Effector CD8-positive, alpha-beta T cell (primary cell): Measurements from ENCODE around the gene TSHZ2.

Experiments
- DNase-seq: peaks from one replicate; lab custom pipeline; 2025; lab: John Stamatoyannopoulos, UW

Gene TSHZ2

DNA sequence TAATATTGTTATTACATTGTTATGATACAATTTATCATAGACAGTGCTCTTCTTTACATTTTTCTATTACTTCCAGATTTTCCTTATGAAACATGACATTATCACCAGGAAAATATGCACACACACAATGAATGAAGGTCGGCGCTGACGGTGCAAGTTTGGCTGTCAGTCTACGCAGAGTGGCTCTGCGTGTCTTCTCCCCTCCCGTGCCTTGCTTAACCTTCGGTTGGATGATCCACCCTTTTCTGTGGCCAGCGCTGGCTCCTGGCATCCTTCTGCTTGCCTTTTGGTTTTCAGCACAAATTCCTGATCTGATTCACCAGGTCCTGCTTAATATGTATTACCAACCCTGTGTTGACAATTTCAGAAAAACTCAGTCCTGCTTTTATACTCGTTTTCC lies 157.4 kb downstream of the TSHZ2 start:
- no peak for DNase-seq

DNA sequence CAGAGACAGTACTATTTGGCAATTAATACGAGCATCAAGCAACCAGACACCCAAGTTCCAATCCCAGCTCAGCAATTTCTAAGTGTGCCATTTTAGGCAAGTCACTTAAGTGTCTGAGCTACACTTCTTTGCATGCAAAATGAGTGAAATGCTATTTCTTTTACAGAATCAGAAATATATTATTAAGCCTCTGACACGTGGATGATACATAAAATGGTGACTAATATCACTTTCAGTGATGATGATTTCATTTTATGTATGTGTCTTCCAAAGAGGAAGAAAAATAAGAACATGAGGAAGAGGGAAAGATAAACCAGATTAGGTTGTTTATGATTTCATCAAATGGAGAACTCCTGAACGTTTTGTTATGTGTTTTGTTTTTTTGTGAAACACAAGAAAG lies 158.6 kb downstream of the TSHZ2 start:
- no peak for DNase-seq

GRCh38 chr20:53133125-53133524 lies 161.0 kb downstream of the TSHZ2 start:
- no peak for DNase-seq

DNA sequence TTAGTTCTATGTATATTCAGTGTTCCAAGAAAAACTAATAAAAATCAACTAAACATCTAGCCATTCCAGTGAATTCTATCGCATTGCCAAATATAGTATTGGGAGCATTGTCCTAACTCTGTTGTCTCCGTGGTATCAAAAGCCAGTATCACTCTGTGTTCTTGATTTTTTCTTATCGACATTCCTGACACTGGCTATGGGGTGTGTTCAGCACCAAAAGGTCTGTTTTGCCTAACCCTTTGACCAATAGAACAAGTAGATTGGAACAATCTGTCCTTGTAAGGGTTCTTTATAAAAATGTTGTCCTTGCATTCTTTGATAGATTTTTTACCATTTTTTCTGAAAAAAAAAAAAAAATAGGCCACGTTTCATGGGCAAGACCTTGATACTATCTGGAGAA lies 161.5 kb downstream of the TSHZ2 start:
- DNase-seq, result no peak

DNA sequence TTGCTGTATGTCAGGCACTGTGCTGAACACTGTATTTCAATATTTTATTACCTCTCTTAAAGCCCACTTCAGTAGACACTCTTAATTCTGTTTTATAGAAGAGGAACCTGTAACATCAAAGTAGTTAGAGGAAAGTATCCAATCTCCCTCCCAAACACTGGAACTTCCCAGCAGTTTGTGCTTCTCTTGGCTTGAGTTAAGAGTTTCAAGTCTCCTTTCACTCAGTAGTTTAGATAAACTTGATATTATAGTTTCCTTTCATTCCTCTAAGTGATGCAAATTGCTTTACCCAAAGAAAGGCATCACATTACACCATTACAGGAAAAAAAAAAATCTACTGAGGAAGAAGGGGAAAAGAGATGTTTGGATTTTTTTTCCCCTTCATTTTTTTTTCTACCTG lies 164.3 kb downstream of the TSHZ2 start:
- no peak for DNase-seq

- no peak for DNase-seq
Measured at GRCh38 chr20:53138454-53139262, 166.5 kb downstream of the TSHZ2 start.

DNA sequence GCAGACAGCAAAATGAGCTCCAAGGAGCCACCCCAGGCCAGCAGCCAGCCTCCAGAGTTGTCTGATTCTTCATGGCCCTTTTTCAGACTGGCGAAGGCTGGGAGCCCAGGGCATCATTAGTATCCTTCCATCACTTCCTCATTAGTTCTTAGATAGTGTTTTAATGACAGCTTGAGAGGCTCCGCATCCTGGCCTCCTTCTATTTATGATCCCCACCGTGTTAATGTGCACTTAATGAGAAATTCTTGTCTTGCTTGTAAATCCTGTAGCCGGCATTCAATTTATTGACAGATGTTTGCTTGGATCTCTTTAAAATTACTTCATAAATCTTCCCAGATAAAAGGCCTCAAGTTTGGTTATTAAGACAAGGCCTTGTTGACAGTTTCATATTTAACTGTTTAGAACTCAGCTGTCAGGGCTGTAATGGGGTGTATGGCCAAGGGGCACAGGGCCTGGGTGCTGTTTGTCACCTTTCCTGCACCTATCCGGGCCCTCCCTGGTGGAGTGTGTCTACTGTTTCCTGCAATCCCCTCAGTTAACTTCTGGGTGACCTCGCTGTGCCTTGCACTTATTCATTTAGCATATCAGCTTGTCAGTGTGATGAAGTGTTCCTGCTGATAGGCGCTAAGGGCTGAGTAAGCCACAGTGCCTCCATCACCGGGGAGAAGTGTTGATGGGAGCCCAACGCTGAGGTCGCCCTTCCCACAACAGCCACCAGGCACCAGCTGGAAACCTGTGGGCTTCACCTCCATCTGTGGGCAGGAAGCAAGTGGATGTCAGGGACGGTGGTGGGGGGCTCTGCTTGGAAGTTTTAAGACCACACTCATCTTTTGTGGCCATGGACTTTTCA lies 169.3 kb downstream of the TSHZ2 start:
- no peak for DNase-seq

DNA sequence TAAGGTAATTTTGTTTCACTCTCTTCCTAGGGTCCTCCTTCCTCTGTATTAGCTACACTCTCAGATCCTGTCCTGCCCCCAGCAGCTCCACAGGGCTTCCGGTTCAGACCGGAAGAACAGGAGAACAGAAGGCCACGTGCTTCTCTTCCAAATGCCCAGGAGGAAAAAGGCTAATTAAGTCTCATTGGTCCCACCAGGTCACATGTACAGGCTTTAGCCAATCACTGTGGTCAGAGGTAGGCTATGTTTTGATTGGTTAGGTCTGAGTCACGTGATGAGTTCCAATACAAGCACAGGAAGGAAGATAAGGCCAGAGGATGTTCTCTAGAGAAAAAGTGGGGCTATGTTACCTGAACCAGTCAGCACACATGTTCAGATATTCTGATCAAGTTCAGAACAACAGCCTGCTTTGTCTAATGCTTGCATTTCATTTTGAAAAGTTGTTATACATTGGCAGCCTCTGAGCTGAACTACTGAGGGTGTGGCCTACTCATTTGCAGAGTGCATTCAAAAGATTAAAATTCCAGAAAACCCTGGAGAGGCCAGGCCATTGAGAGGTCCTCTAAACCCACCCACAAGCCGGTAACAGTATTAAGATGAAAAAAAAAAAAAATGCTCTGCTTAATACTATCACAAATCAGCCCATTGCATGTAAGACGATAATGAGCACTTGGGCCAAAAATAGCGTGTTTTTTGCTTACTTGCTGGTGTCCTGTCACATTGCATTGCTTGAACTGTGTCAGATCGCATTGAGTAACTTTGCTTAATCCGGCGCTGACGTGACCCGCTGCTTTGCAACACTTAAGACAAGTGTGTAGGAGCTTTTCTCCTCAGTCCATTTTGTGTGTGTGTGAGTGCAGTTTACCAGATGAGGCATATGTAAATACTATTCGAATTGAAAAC lies 170.3 kb downstream of the TSHZ2 start:
- no peak for DNase-seq

DNA sequence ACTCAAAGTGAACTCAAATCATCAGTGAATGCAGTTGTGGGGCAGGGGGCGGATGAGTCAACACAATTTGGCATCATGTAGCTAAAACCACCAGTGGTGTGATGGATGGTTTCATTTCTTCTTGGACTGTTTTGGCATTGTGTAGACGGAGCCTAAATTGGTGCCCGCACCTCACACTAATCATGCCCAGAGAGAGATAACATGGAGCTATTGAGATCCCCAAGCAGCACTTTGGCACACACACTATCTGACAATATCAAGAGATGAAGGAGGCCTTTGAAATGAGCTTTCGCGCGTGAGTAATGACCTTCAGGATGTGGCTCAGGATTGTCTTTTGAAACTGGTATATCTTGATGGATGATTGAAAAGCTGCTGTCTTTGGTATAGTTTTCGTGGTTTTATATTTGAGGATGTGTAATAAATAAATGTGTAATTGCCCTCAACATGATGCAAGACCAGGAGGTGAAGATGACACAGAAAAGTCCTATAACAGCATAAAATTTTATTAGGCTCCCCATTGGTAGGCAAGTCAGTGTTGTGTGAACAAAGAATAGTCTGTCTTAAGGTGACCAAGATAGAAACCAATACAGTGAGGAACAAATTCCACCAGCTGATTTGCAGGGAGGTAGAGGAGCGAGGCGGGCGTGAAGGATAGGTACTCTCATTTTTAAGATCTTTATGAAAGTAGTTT lies 174.2 kb downstream of the TSHZ2 start:
- no peak for DNase-seq

GRCh38 chr20:53148771-53149147 lies 176.6 kb downstream of the TSHZ2 start:
- no peak for DNase-seq

- no peak for DNase-seq
Measured at GRCh38 chr20:53149148-53149889, 177.2 kb downstream of the TSHZ2 start.

DNA sequence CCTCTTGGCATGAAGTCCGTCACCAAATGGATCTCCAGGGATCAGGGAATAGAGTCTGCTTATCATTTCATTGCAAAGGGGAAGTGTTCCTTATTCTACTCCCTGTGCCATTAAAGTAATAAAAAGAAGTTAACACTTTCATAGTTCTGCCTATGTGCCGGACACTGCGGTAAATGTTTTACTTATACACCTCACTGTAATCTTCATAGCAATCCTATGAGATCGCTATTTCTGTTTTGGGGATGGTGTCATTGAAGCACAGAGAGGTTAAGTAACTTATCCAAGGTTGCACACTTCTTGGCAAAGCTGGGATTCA lies 177.7 kb downstream of the TSHZ2 start:
- no peak for DNase-seq

DNA sequence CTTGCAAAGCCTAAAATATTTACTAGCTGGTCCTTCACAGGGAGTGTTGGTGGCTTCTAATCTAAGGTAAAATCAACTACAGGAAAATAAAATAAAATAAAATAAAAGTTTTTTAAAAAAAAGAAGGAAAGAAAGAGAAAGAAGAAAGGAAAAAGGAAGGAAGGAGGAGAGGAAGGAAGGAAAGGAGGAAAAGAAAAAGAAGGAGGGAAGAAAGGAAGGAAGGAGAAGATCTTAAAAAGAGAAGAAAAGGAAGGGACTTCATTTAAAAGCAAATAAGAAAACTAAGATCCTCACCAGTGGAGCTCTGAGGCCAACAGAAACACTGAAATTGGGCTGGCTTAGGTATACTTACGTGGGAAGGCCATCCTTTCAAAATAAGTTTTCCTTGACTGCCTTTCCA lies 178.4 kb downstream of the TSHZ2 start:
- DNase-seq, result no peak

- no peak for DNase-seq
Measured at GRCh38 chr20:53152228-53152627, 180.1 kb downstream of the TSHZ2 start.

DNA sequence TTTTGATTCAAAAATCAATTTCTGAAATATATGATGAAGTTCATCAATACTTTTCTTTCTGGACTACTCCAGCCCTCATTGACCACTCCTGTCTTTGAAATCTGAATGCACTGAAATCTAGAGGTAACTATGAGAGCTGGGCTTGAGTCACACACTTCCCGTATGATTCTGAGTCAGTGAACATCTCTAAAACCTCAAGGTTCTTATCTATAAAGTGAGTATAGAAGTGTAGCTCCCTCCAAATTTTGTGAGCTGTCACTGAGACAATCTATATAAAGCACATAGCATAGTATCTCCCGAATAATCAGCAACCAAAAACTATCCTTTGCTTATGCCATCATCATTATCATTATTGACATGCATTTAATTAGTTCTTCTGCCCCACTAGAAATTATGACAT lies 182.4 kb downstream of the TSHZ2 start:
- no peak for DNase-seq

GRCh38 chr20:53157443-53158408 lies 185.6 kb downstream of the TSHZ2 start:
- peak; percentile 19 for DNase-seq

GRCh38 chr20:53159160-53159559 lies 187.0 kb downstream of the TSHZ2 start:
- no peak for DNase-seq

- DNase-seq, result no peak
Measured at GRCh38 chr20:53161073-53161472, 188.9 kb downstream of the TSHZ2 start.

GRCh38 chr20:53161473-53161872 lies 189.3 kb downstream of the TSHZ2 start:
- no peak for DNase-seq
